Heart left ventricle (tissue), 16 donors: Measurements from ENCODE around the gene C11orf21. TPM values are rescaled to one million over a fixed set of nuclear protein-coding genes. Genes with fewer than 3 reads are reported as not detected.

Experiments used
- ATAC-seq, 4 donors: fragments of 200-7000 bp; cut with Tn5 transposase; one replicate each; pipeline ENCODE4 v1.9.1; 2020 to 2022; ENCODE audit warnings: moderate library complexity in 4 of 4, mild to moderate bottlenecking in 3 of 4, moderate number of reproducible peaks in 1 of 4
- DNase-seq, 5 donors: peaks; one replicate each; pipeline ENCODE4 v3.0.0-alpha.2; 2020
- H3K27ac ChIP-seq, 12 donors: fragments of 200-600 bp; sonication (generic) in 4 of 12; one replicate each; pipeline versions ENCODE4 v1.5.0 to v1.8.0; 2016 to 2022; ENCODE audit warnings: mild to moderate bottlenecking in 2 of 12
- H3K27me3 ChIP-seq, 9 donors: fragments of 200-600 bp; sonication (generic) in 2 of 9; one replicate each; pipeline versions ENCODE4 v1.5.1 to v1.8.0; 2016 to 2022; ENCODE audit warnings: mild to moderate bottlenecking in 3 of 9
- H3K36me3 ChIP-seq, 9 donors: fragments of 200-600 bp; sonication (generic) in 2 of 9; one replicate each; pipeline versions ENCODE4 v1.5.0 to v1.8.0; 2018 to 2022; ENCODE audit warnings: mild to moderate bottlenecking in 2 of 9
- H3K4me1 ChIP-seq, 12 donors: fragments of 200-600 bp; sonication (generic) in 4 of 12; one replicate each; pipeline versions ENCODE4 v1.5.0 to v1.8.0; 2016 to 2022; ENCODE audit warnings: mild to moderate bottlenecking in 3 of 12
- H3K4me3 ChIP-seq, 12 donors: fragments of 200-600 bp; sonication (generic) in 4 of 12; one replicate each; pipeline versions ENCODE4 v1.5.0 to v1.8.0; 2017 to 2022; ENCODE audit warnings: mild to moderate bottlenecking in 9 of 12, moderate library complexity in 4 of 12
- H3K9me3 ChIP-seq, 12 donors: fragments of 200-600 bp; sonication (generic) in 4 of 12; one replicate each; pipeline versions ENCODE4 v1.5.0 to v1.8.0; 2016 to 2022; ENCODE audit warnings: mild to moderate bottlenecking in 1 of 12
- POLR2A ChIP-seq, 2 donors: fragments of 450-650 bp; IDR thresholded peaks; one replicate each; pipeline ENCODE4 v1.6.1; 2017; ENCODE audit warnings: antibody characterized with exemption in 2 of 2, mild to moderate bottlenecking in 2 of 2, moderate library complexity in 2 of 2
- WGBS, 4 donors: extraction: QIAGEN DNeasy Blood & Tissue Kit in 2 of 4; methylation state at CpG; one replicate each; pipeline versions ENCODE4 v1.1.5 to v1.1.7; 2013 to 2018; 5-methylcytosine and 5-hydroxymethylcytosine counted together
- intact Hi-C, 10 donors: fragments of 100-400 bp; cut with DNase I; formaldehyde crosslinking; loops; one replicate each; pipeline versions ENCODE4 v1.11.1 to v1.14.2; 2022
- polyA plus RNA-seq, 2 donors: library from polyadenylated mRNA; stranded (reverse); fragments of 200-250 nt; gene quantifications; one replicate each; pipeline ENCODE4 v1.2.3, GENCODE V29; 2013
- total RNA-seq, 9 donors: library from RNA; depleted of rRNA in 2 of 9; stranded (reverse); fragments of >200 nt in 2 of 9; fragmentation: NEBNext Ultra II Directional in 3 of 9; extraction: Animal tissue kit (Norgen Biotek cat#: 25700) in 3 of 9; gene quantifications; one replicate each; pipeline versions ENCODE4 v1.1.0 to v1.2.4, GENCODE V29; 2016 to 2023
- TF ChIP-seq, protein P1 (sequence below), 12 donors: fragments of 200-600 bp; sonication (generic) in 4 of 12; IDR thresholded peaks; one replicate each; pipeline versions ENCODE4 v1.5.0 to v1.8.0; 2018 to 2022; ENCODE audit warnings: antibody characterized with exemption in 12 of 12, mild to moderate bottlenecking in 5 of 12
- donor health status: ischemic (EF 13 %, LVEDD 7.1; RV severe dilation, severe dysfunction).
- donor health status: healthy with polysubstance abuse.
- donor health status: DM: no; HTN: yes; CAD: no.
- donor health status: DM: no; HTN: no; CAD: no.
- donor health status: ischemic (EF 25% LVEDD 6.9; RV normal size, moderate dysfunction).
- donor health status: ischemic (EF 25% LVEDD 5.7; RV mildly dilated, moderate dysfunction).
- donor health status: healthy.
- donor health status: DM: yes; HTN: yes; CAD: no.
- donor health status: ischemic (EF 35%, LVEDD 5.7; RV mildly dilated, moderate dysfunction).
- donor health status: nonischemic (EF 11% LVEDD 7.7; RV severe dilation, severe dysfunction).
- donor health status: DM: yes; HTN: yes; CAD: no.
- donor health status: PGD.
- donor health status: ischemic (EF 29% LVEDD 5.4; RV normal size, mild dysfunction).
- donor health status: nonischemic (EF 23%, LVEDD 6.1; RV moderate dilation, normal function).

C11orf21 gene
- total and polyA plus RNA-seq, 11 donors = 4.8 to 41.2 (median 29.9) TPM

- intact Hi-C loops = no loop called here
- no peaks in the 10 kb centered on the region for H3K36me3 ChIP-seq
- ATAC-seq = no peak
- H3K9me3 ChIP-seq = no peaks in the 10 kb centered on the region
- peak within 1 kb of the TSS; percentile 16 to 59 (median 43) for H3K4me3 ChIP-seq
- no peak for DNase-seq
- peaks cover 34 to 58% (median 46%) of the 10 kb centered on the region in 9 donors for H3K27me3 ChIP-seq
- TF ChIP-seq, protein P1, sequence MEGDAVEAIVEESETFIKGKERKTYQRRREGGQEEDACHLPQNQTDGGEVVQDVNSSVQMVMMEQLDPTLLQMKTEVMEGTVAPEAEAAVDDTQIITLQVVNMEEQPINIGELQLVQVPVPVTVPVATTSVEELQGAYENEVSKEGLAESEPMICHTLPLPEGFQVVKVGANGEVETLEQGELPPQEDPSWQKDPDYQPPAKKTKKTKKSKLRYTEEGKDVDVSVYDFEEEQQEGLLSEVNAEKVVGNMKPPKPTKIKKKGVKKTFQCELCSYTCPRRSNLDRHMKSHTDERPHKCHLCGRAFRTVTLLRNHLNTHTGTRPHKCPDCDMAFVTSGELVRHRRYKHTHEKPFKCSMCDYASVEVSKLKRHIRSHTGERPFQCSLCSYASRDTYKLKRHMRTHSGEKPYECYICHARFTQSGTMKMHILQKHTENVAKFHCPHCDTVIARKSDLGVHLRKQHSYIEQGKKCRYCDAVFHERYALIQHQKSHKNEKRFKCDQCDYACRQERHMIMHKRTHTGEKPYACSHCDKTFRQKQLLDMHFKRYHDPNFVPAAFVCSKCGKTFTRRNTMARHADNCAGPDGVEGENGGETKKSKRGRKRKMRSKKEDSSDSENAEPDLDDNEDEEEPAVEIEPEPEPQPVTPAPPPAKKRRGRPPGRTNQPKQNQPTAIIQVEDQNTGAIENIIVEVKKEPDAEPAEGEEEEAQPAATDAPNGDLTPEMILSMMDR (IDR thresholded peaks at IDR 0.05) = no peak
- TF ChIP-seq POLR2A (IDR thresholded peaks at IDR 0.05) = no peak
- peaks cover 0 to 41% (median 12%) of the 10 kb centered on the region in 12 donors for H3K4me1 ChIP-seq
- 2 to 5% (median 3%) methylated on average over 35 to 89 of the region's 89 CpGs for WGBS, 4 donors
- H3K27ac ChIP-seq = peak within 1 kb of the TSS in 2 of 12 donors; percentile 17 to 89
Measured at GRCh38 chr11:2270322-2271076, 31.2 kb downstream of the C11orf21 start, which contains the start of gene ASCL2. Gene ASCL2, minus strand, starts transcription at chr11:2270588. Its CDS starts 256 bp downstream, at chr11:2270332.

GRCh38 chr11:2269601-2270321 is 32.0 kb downstream of the C11orf21 start:
- TF ChIP-seq POLR2A (IDR thresholded peaks at IDR 0.05) = no peak
- TF ChIP-seq, protein P1 (IDR thresholded peaks at IDR 0.05) = peak in 3 of 12 donors; percentile 8 to 35 (median 16)
- Histone ChIP-seq H3K4me3 (peak overlapping the region; percentile 16 to 59 (median 43)), H3K9me3 (no peaks in the 10 kb centered on the region), H3K4me1 (peaks cover 0 to 49% (median 12%) of the 10 kb centered on the region in 12 donors), H3K27me3 (peaks cover 34 to 58% (median 44%) of the 10 kb centered on the region in 9 donors), H3K27ac (peak overlapping the region in 2 of 12 donors; percentile 17 to 89), H3K36me3 (no peaks in the 10 kb centered on the region)
- 1 to 3% (median 1%) methylated on average over 31 to 104 of the region's 104 CpGs for WGBS, 4 donors
- DNase-seq (peak in 4 of 5 donors; percentile 48 to 83 (median 58)), ATAC-seq (peak in 3 of 4 donors; percentile 53 to 72 (median 60))
- intact Hi-C loops = no loop called here

DNA sequence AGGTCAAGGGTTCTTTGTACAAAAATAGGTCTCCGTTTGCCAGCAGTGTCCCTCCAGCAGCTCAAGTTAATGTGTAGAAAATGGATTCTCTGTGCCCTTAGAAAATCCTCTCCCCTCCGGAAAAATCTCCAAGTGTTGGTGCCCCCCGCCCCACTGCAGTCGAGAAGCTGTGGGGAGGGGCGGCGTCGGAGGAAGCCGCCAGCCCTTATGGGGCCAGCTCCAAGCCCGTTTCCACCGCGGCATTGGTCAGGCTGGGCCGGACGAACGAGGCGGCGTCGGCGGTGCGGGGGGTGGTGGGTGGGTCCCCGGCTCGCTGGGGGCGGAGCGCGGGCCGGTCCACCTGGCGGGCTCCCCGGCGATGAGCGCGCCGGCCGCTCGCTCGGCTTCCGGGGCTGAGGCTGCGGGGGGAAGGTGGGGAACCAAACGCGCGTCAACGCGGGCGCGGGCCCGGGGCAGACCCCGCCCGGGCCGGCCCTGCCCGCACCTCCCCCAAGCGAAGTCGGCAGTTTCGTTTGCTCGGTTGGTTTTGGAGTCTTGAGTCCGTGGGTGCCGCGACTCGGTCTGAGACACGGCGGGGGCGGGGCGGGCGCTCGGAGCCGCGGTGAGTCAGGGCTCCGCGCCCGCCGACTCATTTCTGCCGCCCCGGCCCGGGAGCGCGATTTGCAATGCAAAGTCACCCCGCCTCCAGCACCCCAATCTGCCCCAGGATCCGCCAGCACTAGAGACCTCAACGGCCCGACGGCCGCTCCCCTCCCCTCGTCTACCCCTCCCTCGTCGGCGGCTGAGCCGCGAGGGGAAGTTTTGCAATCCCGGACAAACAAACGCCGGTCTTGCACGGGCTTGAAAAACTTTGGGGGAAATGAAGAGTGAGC is 32.8 kb downstream of the C11orf21 start:
- peak in 2 of 4 donors; percentile 41 to 49 for ATAC-seq
- peak overlapping the region; percentile 16 to 59 (median 43) for H3K4me3 ChIP-seq
- peak in 4 of 5 donors; percentile 48 to 82 (median 54) for DNase-seq
- H3K27me3 ChIP-seq = peaks cover 34 to 55% (median 44%) of the 10 kb centered on the region in 9 donors
- peaks cover 0 to 51% (median 12%) of the 10 kb centered on the region in 12 donors for H3K4me1 ChIP-seq
- 1 to 2% (median 1%) methylated on average over 29 to 89 of the region's 89 CpGs for WGBS, 4 donors
- H3K27ac ChIP-seq = peak overlapping the region in 2 of 12 donors; percentile 22 to 89
- intact Hi-C loops = no loop called here
- TF ChIP-seq POLR2A (IDR thresholded peaks at IDR 0.05) = no peak
- TF ChIP-seq, protein P1 (IDR thresholded peaks at IDR 0.05) = no peak
- no peaks in the 10 kb centered on the region for H3K9me3 ChIP-seq
- no peaks in the 10 kb centered on the region for H3K36me3 ChIP-seq
